HFF-Myc (cell line): ENCODE data around the gene ADCY9.

Experiments
- DNase-seq: peaks from one replicate; pipeline ENCODE4 v3.0.0-alpha.2; 2011; ENCODE audit warnings: low read depth; ENCODE audit errors: extremely low read depth
- H3K4me3 ChIP-seq: replicated peaks from 2 replicates; pipeline ENCODE4 v1.5.1; 2011; ENCODE audit warnings: low read depth, mild to moderate bottlenecking, control low read depth, low read length
- CTCF ChIP-seq: IDR thresholded peaks from 2 replicates; pipeline ENCODE4 v1.5.1; 2012; ENCODE audit warnings: mild to moderate bottlenecking, low read depth, low read length, control low read depth; ENCODE audit errors: missing control alignments

ADCY9 gene

GRCh38 chr16:4070936-4071335 lies 45.3 kb downstream of the ADCY9 start:
- TF ChIP-seq CTCF: no peak
- DNase-seq: no peak
- H3K4me3 ChIP-seq: no peak overlapping the region

GRCh38 chr16:4067262-4068001 lies 48.8 kb downstream of the ADCY9 start:
- no peak for TF ChIP-seq CTCF
- no peak for DNase-seq
- H3K4me3 ChIP-seq: no peak overlapping the region

- H3K4me3 ChIP-seq: no peak overlapping the region
- no peak for TF ChIP-seq CTCF
- DNase-seq: no peak
These were observed 51.3 kb downstream of the ADCY9 start for GRCh38 chr16:4064950-4065352.

GRCh38 chr16:4062212-4062802 lies 53.9 kb downstream of the ADCY9 start:
- H3K4me3 ChIP-seq: no peak overlapping the region
- no peak for TF ChIP-seq CTCF
- no peak for DNase-seq

- H3K4me3 ChIP-seq: no peak overlapping the region
- no peak for TF ChIP-seq CTCF
- no peak for DNase-seq
These were observed 55.4 kb downstream of the ADCY9 start for GRCh38 chr16:4060823-4061222.

- no peak for DNase-seq
- H3K4me3 ChIP-seq: no peak overlapping the region
- TF ChIP-seq CTCF: no peak
These were observed 56.2 kb downstream of the ADCY9 start for GRCh38 chr16:4060009-4060408.
